Gastrocnemius medialis (tissue), 4 donors: Measurements from ENCODE around the gene PADI3.

ENCODE experiments used
- CTCF ChIP-seq, 5 experiments: fragments of 450-650 bp in 3 of 5; fragments of 200-600 bp in 2 of 5; sonication (generic) in 2 of 5; IDR thresholded peaks in 4 of 5; conservative IDR thresholded peaks in 1 of 5; 1 replicate in 4 of 5; 2 replicates in 1 of 5; pipeline ENCODE4 v1.5.1; 2016 to 2019; ENCODE audit warnings: antibody characterized with exemption in 5 of 5, mild to moderate bottlenecking in 3 of 5, moderate library complexity in 3 of 5
- POLR2A ChIP-seq, 2 donors: fragments of 450-650 bp; IDR thresholded peaks; one replicate each; pipeline ENCODE4 v1.6.1; 2017; ENCODE audit warnings: antibody characterized with exemption in 2 of 2, mild to moderate bottlenecking in 2 of 2, moderate library complexity in 2 of 2

GRCh38 chr1:17225140-17225539 lies 23.8 kb upstream of the PADI3 start:
- TF ChIP-seq CTCF (IDR thresholded peaks at IDR 0.05 in 4 of 5, conservative IDR thresholded peaks at IDR 0.05 in 1 of 5) (no peak), POLR2A (IDR thresholded peaks at IDR 0.05) (no peak)
